ENCODE data around the gene MKX.

GRCh38 chr10:27655296-27655695, 90.3 kb downstream of the MKX start:
- no peak for TF ChIP-seq MAFK (IDR thresholded peaks at IDR 0.05; ENCODE audit: partially characterized antibody)
- no peak for TF ChIP-seq MYC (IDR thresholded peaks at IDR 0.05; ENCODE audit: borderline replicate concordance, low read length)
- TF ChIP-seq CTCF (IDR thresholded peaks at IDR 0.05) = no peak
- no peak for TF ChIP-seq POLR2A (IDR thresholded peaks at IDR 0.05; ENCODE audit: low read length)
- no peak for TF ChIP-seq KDM1A (IDR thresholded peaks at IDR 0.05; ENCODE audit: low read depth)
- TF ChIP-seq CHD4 (IDR thresholded peaks at IDR 0.05; ENCODE audit: borderline replicate concordance) = no peak
- no peak for TF ChIP-seq MAZ (IDR thresholded peaks at IDR 0.05; ENCODE audit: borderline replicate concordance, low read depth, low read length)
- TF ChIP-seq JUN (IDR thresholded peaks at IDR 0.05) = no peak
- no peak for TF ChIP-seq REST (IDR thresholded peaks at IDR 0.05)
- TF ChIP-seq ZFP36 (IDR thresholded peaks at IDR 0.05; ENCODE audit: borderline replicate concordance, partially characterized antibody) = no peak
- no peak for TF ChIP-seq TP53 (CRISPR knock-in tag; IDR thresholded peaks at IDR 0.05)
